Ishikawa (cell line): Measurements from ENCODE around the gene MYRFL.

ENCODE experiments used
- CREB1 ChIP-seq: IDR thresholded peaks from 2 replicates; pipeline ENCODE4 v1.6.1; 2012; ENCODE audit warnings: low read depth
- EP300 ChIP-seq: IDR thresholded peaks from 2 replicates; pipeline ENCODE4 v1.6.1; 2012; ENCODE audit warnings: borderline replicate concordance
- MAX ChIP-seq: IDR thresholded peaks from 2 replicates; pipeline ENCODE4 v1.6.1; 2012
- REST ChIP-seq: IDR thresholded peaks from 2 replicates; pipeline ENCODE4 v1.6.1; 2012; ENCODE audit warnings: low read depth, mild to moderate bottlenecking
- TAF1 ChIP-seq: IDR thresholded peaks from 2 replicates; pipeline ENCODE4 v1.6.1; 2012; ENCODE audit warnings: low read depth, mild to moderate bottlenecking
- USF1 ChIP-seq: IDR thresholded peaks from 2 replicates; pipeline ENCODE4 v1.6.1; 2012
- YY1 ChIP-seq: IDR thresholded peaks from 2 replicates; pipeline ENCODE4 v1.6.1; 2012; ENCODE audit warnings: low read depth
- ZBTB7A ChIP-seq: IDR thresholded peaks from 2 replicates; pipeline ENCODE4 v1.6.1; 2012; ENCODE audit warnings: low read depth

GRCh38 chr12:69981881-69982475 lies 157.0 kb downstream of the MYRFL start:
- no peak for TF ChIP-seq CREB1
- no peak for TF ChIP-seq YY1
- no peak for TF ChIP-seq EP300
- TF ChIP-seq REST = no peak
- TF ChIP-seq USF1 = no peak
- no peak for TF ChIP-seq MAX
- TF ChIP-seq TAF1 = no peak
- TF ChIP-seq ZBTB7A = no peak
